ENCODE results near the gene TRIM28.
"Not testable (repeated sequence)": the region's sequence is repeated elsewhere in the genome, so short reads cannot be mapped to it uniquely, and the experiment has no call there.

TRIM28 gene

DNA sequence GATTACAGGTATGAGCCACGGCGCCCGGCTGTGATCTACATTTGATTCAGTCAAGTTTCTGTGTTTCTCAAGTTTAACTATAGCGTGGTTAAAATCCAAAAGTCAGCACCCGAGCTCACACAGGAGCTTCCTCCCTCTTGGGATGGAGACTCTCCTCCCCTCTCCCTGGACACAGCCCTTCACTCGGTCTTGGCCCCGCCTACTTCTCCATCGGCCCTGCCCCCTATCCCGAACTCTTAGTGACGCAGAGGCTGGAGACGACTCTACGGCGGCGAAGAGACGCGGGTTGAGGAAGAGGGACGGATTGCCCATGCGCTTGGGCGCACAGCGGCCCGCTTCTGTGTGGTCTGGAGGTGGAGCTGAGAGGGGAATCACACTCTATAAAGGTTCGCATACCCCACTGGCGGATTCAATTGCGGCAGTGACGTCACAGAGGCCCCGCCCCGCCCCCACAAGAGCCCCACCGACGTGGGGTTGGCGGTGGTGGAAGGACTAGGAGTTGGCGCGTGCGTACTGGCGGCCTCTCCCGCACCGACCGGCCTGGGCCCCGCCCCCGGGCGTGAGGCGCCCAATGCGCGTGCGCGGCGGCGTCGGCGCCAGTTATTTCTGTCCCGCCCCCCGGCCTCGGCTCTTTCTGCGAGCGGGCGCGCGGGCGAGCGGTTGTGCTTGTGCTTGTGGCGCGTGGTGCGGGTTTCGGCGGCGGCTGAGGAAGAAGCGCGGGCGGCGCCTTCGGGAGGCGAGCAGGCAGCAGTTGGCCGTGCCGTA lies at the start of gene TRIM28:
TSS of gene TRIM28 (plus strand) at position 239 of the 765 bp plus-strand sequence. CDS start 694 bp downstream, outside the sequence.
- peak within 1 kb of the TSS; percentile 92 for H3K4me3 Mint-ChIP-seq
- no peaks in the 10 kb centered on the region for H3K9me3 Mint-ChIP-seq
- peaks cover 33% of the 10 kb centered on the region for H3K36me3 Mint-ChIP-seq
- peaks cover 37% of the 10 kb centered on the region for H3K27me3 Mint-ChIP-seq
- peak within 1 kb of the TSS; percentile 98 for H3K27ac Mint-ChIP-seq
- ATAC-seq: peak; percentile 95
- peaks cover 45% of the 10 kb centered on the region for H3K4me1 Mint-ChIP-seq

DNA sequence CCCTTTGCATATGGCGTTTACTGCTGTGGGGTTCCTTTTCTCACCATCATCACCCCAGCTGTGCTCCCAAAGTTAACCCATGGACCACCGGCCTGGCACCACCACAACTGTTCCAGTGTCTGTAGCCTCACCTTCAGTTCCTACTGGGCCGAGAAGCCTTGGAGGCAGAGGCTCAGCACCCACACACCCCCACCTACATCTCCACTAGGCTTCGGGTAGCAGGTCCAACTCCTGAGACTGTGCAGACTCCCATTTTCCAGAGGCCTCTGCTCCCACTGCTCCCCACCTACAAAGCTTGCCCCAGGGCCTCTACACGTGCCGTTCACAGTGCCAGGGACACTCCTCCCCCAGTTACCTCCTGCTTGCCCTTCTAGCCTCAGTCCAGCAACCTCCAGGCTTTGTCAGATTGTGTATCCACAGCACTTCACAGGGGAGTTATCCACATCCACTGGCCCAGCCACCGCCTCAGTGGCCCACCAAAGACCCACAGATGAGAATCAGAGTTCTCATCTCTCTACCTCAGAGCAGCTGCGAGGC lies 46.2 kb upstream of the TRIM28 start:
- no peaks in the 10 kb centered on the region for H3K27me3 Mint-ChIP-seq
- ATAC-seq: no peak
- H3K27ac Mint-ChIP-seq: no peak overlapping the region
- H3K9me3 Mint-ChIP-seq: peaks cover 14% of the 10 kb centered on the region
- H3K36me3 Mint-ChIP-seq: no peaks in the 10 kb centered on the region
- H3K4me1 Mint-ChIP-seq: peaks cover 25% of the 10 kb centered on the region
- H3K4me3 Mint-ChIP-seq: no peak overlapping the region

DNA sequence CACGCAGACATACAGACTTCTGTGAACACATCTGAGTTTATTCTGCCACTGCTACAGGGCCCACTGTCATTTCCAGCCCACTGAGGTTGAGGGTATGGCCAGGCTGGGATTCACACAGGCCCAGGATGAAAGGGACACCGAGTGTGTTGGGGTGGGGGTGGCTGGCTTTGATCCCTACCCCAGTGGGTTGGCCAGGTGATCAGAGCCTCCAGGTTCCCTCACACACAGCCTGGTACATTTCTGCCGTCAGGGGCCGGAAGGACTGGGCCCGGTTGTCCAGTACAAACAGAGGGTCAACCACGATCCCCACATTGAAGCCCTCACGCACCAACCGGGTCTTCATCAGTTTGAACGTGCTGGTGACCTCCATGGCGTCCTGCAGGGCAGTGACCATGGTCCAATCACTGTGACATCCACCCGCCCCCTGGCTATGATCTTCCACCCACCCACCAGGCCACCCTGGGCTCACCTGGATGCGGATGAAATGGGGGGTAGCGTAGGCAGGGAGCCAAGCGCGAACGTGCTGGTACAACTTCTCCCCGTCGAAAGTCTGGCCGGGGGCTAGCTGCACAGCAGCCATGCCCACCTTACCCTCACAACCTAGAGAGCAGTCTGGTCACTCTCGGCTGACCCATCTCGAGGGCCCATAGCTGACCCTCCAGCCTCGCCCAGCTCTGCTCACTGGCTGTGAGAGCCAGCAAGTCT lies 45.4 kb upstream of the TRIM28 start:
- Mint-ChIP-seq H3K36me3 (no peaks in the 10 kb centered on the region), H3K4me1 (peaks cover 25% of the 10 kb centered on the region), H3K9me3 (peaks cover 17% of the 10 kb centered on the region), H3K27ac (peak overlapping the region; percentile 87), H3K4me3 (peak overlapping the region; percentile 93), H3K27me3 (no peaks in the 10 kb centered on the region)
- no peak for ATAC-seq

DNA sequence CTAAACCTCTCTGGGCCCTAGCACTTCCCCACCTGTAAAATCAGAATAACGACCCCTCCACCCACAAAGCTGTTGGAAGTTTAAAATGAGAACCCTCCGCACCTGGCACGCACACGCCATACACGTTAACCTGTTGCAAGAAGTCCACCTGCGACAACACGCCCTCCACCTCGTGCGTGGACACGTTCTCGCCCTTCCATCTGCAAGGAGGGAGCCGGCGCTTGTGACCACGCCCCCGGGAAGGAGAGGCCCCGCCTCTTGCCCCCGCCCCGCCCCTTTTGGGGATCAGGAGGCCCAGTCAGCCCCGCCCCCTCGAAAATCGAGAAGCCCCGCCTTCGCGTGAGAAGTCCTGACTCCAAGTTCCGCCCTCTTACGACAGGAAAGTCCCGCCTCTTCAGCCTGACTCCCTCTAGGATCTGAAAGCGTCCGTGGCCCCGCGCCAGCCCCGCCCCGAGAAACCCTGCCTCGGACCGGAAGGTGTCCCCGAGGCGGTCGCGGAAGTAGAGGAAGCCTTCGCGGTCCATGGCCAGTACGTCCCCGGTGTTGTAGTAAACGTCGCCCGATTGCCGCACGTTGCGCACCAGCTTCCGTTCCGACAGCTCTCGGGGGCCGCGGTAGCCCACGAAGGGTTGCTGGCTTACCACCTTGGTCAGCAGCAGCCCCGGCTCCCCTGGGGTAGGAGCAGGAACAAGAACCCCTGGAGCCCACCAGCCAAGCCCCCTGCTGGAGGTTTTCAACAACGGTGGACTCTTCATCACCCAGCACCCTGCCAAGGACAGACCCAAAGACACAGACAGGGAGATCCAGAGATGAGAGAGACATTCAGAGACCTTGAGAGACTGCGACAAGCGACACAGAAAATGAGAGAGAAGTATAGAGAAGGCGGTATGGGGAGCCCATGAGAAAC lies 44.6 kb upstream of the TRIM28 start:
- Mint-ChIP-seq H3K9me3 (peaks cover 17% of the 10 kb centered on the region), H3K4me3 (peak overlapping the region; percentile 93), H3K4me1 (peaks cover 25% of the 10 kb centered on the region), H3K36me3 (no peaks in the 10 kb centered on the region), H3K27ac (peak overlapping the region; percentile 87), H3K27me3 (no peaks in the 10 kb centered on the region)
- peak; percentile 98 for ATAC-seq

DNA sequence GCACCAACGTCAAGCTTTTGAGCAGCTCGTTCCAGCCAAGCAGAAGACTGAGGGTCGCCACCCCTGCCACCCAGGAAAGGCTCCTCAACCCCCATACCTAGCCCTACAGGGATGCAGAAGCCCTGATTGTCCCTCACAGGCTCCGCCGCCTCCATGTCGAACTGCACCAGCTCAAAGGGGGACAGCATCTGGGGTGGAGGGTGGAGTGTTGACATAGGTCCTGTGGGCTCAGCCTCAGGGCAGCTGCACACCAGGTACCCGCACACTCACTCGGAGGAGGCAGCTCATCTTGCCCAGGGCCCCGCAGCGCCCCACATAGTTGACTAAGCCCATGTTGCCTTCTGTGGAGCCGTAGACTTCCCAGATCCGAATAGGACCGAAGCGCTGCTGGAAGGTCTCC lies 43.6 kb upstream of the TRIM28 start:
- Mint-ChIP-seq H3K36me3 (no peaks in the 10 kb centered on the region), H3K27ac (peak overlapping the region; percentile 87), H3K9me3 (peaks cover 17% of the 10 kb centered on the region), H3K27me3 (no peaks in the 10 kb centered on the region), H3K4me1 (peaks cover 20% of the 10 kb centered on the region), H3K4me3 (peak overlapping the region; percentile 93)
- ATAC-seq: no peak

DNA sequence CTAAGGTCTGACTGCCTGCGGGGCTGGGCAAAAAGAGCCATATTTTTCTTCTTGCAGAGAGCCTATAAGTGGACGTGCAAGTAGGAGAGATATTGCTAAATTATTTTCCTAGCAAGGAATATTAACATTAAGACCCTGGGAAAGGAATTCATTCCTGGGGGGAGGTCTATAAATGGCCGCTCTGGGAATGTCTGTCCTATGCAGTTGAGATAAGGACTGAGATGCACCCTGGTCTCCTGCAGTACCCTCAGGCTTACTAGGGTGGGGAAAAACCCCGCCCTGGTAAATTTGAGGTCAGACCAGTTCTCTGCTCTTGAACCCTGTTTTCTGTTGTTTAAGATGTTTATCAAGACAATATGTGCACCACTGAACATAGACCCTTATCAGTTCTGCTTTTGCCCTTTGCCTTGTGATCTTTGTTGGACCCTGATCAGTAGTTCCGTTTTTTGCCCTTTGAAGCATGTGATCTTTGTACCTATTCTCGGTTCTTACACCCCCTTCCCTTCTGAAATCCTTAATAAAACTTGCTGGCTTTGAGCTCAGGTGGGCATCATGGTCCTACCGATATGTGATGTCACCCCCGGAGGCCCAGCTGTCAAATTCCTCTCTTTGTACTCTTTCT lies 36.2 kb upstream of the TRIM28 start:
- H3K36me3 Mint-ChIP-seq, ATAC-seq, H3K27me3 Mint-ChIP-seq, H3K4me3 Mint-ChIP-seq, H3K9me3 Mint-ChIP-seq, H3K27ac Mint-ChIP-seq, H3K4me1 Mint-ChIP-seq: not testable (repeated sequence)

DNA sequence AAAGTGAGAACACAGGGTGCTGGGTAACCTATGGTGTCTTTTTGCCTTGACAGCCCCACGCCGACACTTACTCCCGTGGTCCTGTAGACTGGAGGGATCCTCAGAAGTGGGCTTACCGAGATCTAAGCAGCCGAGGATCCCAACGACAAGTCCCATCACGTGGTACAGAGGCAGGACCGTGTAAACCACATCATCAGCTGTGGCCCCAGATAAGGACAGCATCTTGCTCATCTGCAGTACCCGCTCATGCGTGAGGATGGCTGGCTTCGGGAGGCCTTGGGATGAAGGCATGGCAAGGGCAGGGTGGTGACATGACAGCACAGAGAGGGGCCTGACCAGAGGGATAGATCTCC lies 34.2 kb upstream of the TRIM28 start:
- Mint-ChIP-seq H3K36me3 (peaks cover 6% of the 10 kb centered on the region), H3K4me1 (peaks cover 14% of the 10 kb centered on the region), H3K9me3 (peaks cover 6% of the 10 kb centered on the region), H3K4me3 (no peak overlapping the region), H3K27ac (no peak overlapping the region), H3K27me3 (no peaks in the 10 kb centered on the region)
- ATAC-seq: no peak

DNA sequence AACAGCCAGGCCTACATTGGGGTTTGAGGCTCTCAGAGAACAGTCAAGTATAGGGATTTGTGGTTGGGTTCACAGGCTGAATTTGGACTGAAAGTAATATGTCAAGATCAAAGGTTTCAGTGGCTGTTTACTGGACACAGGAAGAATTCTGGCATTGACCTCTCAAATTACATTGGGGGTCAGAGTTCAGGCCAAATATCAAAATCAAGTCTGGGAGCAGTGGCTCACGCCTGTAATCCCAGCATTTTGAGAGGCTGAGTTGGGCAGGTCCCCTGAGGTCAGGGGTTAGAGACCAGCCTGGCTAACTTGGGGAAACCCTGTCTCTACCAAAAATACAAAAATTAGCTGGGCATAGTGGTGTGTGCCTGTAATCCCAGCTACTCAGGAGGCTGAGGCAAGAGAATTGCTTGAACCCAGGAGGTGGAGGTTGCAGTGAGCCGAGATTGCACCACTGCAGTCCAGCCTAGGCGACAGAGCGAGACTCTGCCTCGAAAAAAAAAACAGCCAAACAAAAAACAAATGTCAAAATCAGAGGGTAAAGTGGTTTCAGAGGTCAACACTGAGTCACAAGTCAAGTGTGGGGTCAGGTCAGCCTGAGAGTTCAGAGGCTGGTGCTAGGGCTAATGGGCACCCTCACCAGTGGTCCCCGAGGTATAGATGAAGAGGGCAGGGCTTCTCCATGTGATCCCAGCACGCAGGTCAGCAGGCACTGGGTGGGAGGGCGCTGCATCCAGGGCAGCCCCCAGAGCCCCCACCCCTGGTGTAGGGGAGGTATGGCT lies 33.6 kb upstream of the TRIM28 start:
- no peak for ATAC-seq
- H3K4me3 Mint-ChIP-seq: no peak overlapping the region
- H3K27me3 Mint-ChIP-seq: no peaks in the 10 kb centered on the region
- H3K36me3 Mint-ChIP-seq: peaks cover 8% of the 10 kb centered on the region
- H3K9me3 Mint-ChIP-seq: peaks cover 6% of the 10 kb centered on the region
- no peak overlapping the region for H3K27ac Mint-ChIP-seq
- peaks cover 20% of the 10 kb centered on the region for H3K4me1 Mint-ChIP-seq

DNA sequence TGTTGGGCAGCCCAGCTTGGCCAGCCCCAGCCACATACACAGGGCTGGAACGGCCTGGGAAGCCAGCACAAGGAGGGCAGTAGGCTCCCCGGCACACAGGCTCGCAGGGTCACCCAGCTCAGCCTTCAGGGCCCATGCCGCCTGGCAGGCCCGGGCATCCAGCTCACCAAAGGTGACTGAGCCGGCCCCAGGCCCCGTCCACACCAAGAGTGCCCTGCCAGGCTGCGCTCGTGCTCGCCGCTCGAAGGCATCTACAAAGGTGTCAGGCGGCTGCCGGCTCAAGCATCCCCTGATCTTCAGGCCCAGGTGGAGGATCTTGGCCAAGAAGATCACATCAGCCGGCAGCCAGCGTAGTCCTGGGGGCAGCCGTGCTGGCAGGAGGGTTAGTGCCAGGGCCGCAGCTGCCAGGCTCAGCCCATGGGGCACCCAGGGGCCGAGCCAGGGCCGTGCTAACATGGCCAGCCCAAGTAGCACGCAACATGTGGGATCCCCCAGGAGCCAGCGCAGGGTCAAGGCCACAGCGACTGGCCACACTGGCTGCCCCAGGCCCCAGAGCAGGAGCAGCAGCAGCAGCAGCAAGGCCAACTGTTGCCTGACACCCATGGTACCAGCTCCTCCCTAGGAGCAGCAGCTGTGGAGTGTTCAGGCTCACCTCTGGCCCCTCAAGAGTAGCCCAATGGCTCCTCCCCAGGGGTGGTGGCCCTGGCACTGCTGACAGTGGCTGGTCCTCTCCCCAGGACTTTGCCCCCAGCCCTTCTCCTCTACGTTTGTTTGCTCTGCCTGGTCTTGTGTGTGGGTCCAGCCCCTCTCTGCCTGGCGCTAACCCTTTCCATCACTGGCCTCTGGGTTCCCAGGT lies 32.3 kb upstream of the TRIM28 start, which contains the start of gene SLC27A5:
TSS of gene SLC27A5 (minus strand) at position 640 of the 856 bp plus-strand sequence. CDS start at position 603, 37 bp downstream.
- Mint-ChIP-seq H3K27ac (no peak within 1 kb of the TSS), H3K4me3 (no peak within 1 kb of the TSS), H3K4me1 (peaks cover 30% of the 10 kb centered on the region), H3K36me3 (peaks cover 18% of the 10 kb centered on the region), H3K9me3 (peaks cover 6% of the 10 kb centered on the region), H3K27me3 (no peaks in the 10 kb centered on the region)
- ATAC-seq: no peak

DNA sequence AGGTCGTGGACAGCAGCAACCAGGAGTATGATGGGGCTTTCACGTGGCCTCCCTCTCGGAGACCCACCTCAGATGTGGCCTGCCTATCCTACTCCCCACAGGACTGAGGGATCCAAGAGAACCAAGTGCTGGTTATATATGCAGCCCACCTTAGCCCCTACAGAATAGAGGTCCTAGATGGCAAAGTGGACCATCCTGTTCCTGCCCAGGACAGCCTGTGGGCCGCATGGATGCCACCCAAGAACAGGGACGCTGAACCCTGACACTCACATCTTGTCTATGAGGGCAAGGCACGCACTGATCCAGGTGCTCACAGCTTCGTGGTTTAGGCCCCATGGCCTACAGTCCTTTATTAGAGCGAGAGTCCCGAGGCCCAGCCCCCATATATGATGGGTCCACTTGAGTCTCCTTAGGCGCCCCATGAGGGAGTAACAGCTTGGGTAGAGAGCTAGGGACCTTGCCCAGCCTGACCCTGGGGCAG lies 30.6 kb upstream of the TRIM28 start:
- peaks cover 23% of the 10 kb centered on the region for H3K36me3 Mint-ChIP-seq
- peak overlapping the region; percentile 84 for H3K4me3 Mint-ChIP-seq
- H3K4me1 Mint-ChIP-seq: peaks cover 39% of the 10 kb centered on the region
- no peaks in the 10 kb centered on the region for H3K27me3 Mint-ChIP-seq
- H3K27ac Mint-ChIP-seq: peak overlapping the region; percentile 89
- no peaks in the 10 kb centered on the region for H3K9me3 Mint-ChIP-seq
- ATAC-seq: no peak

DNA sequence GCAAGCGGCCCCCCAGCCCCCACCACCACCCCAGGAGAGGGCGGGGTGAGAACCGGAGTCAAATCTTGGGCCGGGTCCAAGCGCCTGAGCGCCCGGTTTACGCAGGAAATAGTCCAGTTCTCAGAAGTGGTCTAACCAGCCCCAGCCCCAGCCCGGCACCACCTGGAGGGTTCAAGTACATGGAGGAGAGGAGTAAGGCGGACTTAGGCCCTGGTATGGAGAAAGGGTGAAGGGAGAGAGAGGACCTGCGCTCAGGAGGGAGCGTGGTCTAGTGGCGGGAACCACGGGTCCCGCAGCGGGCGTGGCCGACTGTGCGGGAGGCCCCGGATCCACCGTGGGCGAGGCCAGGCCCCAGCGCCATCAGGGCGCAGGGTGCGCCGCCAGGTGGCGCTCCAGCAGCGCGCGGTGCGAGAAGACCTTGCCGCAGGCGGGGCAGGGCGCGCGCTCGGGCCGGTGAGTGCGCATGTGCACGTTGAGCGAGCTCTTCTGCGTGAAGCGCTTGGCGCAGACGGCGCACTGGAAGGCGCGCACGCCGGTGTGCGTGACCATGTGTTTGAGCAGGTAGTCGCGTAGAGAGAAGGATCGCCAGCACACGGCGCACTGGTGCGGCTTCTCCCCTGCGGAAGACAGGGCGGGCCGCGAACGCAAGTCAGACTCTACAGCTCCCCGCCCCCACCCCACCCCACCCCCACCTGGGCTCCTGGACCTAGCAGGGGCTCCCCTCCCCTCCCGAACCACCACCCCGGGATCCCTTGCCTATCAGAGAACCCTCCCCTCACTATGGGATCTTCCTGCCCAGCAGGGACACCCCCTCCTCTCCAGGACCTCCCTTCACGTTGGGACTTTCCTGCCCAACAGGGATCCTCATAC lies 29.9 kb upstream of the TRIM28 start:
- Mint-ChIP-seq H3K27ac (peak overlapping the region; percentile 89), H3K27me3 (no peaks in the 10 kb centered on the region), H3K4me1 (peaks cover 45% of the 10 kb centered on the region), H3K4me3 (peak overlapping the region; percentile 84), H3K9me3 (no peaks in the 10 kb centered on the region), H3K36me3 (peaks cover 24% of the 10 kb centered on the region)
- peak; percentile 90 for ATAC-seq

DNA sequence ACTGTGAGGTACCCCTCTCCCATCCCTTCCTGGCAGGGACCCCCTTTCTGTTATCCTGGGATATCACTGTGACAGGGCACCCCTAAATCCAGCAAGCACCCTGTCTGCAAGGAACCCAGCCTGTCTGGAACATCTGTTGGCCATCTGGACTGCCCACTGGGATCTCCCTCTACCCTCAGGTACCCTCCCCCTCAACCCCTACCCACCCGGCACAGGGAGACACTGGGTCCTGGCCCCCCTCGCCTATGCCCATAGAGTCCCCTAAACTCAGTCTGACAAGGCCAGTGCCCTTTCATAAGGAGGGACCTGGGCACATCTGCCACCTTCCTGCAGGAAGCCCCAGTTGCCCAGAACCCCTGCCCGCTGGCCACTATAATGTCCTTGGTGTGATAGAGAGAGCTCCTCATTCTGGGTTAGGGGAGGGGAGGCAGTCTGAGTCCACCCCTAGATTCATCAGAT lies 29.3 kb upstream of the TRIM28 start:
- H3K4me1 Mint-ChIP-seq: peaks cover 52% of the 10 kb centered on the region
- peak overlapping the region; percentile 84 for H3K4me3 Mint-ChIP-seq

More for the DNA sequence above, 29.3 kb upstream of the TRIM28 start:
- no peak for ATAC-seq
- H3K36me3 Mint-ChIP-seq: peaks cover 24% of the 10 kb centered on the region
- no peaks in the 10 kb centered on the region for H3K27me3 Mint-ChIP-seq
- H3K9me3 Mint-ChIP-seq: no peaks in the 10 kb centered on the region
- peak overlapping the region; percentile 89 for H3K27ac Mint-ChIP-seq
